NCI-H526 (cell line): ENCODE measurements around the gene DOCK1.

Source experiments
- DNase-seq, 2 experiments: peaks; one replicate each; lab custom pipeline; 2025; lab: John Stamatoyannopoulos, UW

DOCK1 gene

DNA sequence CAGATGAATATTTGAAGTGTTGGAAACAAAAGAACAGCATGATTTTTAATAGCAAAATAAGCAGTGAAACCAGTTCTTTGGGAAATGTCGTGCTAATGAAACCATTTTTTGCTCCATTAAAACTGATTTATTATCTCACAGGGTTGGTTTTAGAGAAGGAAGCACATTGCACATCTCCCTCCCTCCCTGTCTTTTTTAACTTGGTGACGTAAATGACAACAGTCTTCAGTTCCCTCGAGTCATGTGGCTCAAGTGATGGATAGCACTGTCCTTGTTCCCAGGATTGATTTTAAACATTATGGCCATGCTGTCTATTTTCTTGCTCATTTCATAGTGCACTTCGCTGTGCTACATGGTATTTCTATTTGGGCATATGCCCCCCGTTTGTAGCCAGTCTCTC is 105.9 kb downstream of the DOCK1 start:
- no peak for DNase-seq

GRCh38 chr10:127012071-127012768 is 107.0 kb downstream of the DOCK1 start:
- no peak for DNase-seq

GRCh38 chr10:127012769-127013152 is 107.5 kb downstream of the DOCK1 start:
- no peak for DNase-seq

GRCh38 chr10:127013211-127013656 is 108.0 kb downstream of the DOCK1 start:
- no peak for DNase-seq

- no peak for DNase-seq
Observed at GRCh38 chr10:127013691-127014473, 108.7 kb downstream of the DOCK1 start.

GRCh38 chr10:127014671-127015070 is 109.4 kb downstream of the DOCK1 start:
- no peak for DNase-seq

GRCh38 chr10:127015373-127015772 is 110.1 kb downstream of the DOCK1 start:
- DNase-seq = no peak

GRCh38 chr10:127016331-127016730 is 111.1 kb downstream of the DOCK1 start:
- DNase-seq = no peak

DNA sequence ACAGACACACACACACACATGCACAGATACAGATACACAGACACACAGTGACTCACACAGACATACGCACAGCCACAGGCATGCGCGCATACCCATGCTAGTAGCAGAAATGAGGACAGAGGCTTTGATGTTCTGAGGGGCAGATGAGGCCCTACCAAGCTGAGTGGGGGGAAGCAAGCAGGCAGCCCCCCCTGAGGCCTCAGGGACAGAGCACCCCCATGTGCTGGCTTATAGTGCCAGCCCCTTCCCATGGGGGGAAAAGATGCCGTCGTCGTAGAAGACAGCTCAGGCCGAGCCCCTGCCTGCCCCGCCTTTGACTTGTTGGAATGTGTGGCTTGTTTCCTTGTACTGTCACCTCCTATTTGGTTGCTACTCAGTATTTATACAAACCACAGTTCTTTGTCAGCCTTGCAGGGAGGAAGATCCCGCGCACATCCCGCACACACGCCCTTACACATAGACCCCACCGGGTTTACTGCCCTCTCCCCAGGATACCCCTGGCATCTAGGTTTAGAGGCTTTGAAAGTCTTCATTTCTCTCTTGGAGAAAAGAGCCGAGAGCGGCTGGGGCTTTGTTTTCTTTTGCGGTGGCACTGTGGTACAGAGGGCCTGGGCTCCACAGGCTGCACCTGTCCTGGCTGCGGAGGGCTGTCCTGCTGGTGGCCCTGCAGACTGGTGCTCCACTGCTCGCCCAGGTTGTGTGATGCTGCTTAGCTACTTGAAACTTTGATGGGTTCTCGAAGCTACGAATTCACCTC is 112.5 kb downstream of the DOCK1 start:
- DNase-seq = no peak

DNA sequence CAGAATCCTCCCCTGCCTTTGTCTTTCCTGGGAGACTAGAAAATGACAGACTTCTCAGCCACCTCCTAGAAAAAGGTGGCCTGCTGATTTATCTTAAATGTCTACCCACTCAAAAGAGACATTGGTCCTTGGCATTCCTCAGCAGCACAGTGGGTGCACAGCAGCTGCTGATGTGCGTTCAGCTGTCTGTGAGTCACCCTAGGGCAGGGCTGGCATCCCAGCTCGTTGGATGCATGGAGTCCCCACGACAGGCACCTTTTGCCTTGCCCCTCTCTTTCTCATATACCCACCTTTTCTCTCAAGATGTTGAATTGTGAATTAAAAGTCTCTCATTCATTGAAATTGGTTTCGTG is 113.0 kb downstream of the DOCK1 start:
- DNase-seq = no peak

- DNase-seq = no peak
Observed at GRCh38 chr10:127018766-127019165, 113.5 kb downstream of the DOCK1 start.

DNA sequence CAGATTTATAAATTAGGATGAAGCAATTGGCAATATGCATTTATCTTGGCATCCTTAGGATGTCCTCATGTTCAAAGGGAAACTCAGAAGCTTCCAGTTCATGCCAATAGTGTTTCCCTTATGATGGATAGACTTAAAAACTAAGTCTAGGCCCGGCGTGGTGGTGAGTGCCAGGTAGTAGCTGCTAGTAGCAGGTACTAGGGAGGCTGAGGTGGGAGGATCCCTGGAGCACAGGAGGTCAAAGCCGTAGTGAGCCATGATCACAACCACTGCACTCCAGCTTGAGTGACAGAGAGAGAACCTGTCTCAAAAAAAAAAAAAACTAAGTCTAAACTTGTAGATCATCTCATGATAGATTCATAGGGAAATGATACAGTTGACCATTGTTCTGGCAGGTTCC is 115.0 kb downstream of the DOCK1 start:
- DNase-seq = no peak

GRCh38 chr10:127021801-127022200 is 116.6 kb downstream of the DOCK1 start:
- no peak for DNase-seq

DNA sequence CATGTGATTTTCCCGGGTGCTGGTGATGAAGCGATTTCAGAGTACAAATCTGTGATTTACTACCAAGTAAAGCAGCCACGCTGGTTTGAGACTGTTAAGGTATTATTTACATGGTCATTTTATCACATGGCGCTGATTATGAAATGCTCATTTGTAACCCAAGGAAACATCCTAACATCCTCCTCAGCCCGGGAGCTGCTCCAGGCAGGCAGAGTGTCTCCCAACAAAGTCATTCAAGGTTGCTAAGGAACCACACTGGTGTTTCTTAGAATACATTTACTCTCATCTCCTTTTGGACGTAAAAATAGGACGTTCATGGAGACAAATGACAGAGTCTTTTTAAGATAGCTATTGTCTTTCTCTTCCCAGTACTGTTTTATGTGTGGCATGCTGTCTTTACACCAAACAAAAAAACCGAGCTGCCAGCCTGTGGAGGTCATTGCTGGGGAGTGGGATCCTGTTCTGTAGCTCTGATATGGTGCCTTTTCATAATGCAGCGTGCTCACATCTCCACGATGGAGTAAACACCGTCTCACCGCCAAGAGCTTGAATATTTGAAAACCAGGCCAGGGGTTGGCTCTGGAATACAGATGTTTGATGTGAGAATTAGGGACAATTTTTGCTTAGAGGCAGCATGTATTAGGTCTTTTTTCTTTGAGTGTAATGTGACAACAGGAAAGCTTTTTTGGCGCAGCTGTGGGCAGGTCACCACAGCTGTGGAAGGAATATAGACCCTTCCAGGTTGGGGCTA is 119.6 kb downstream of the DOCK1 start:
- no peak for DNase-seq

GRCh38 chr10:127027786-127028185 is 122.6 kb downstream of the DOCK1 start:
- DNase-seq = no peak

DNA sequence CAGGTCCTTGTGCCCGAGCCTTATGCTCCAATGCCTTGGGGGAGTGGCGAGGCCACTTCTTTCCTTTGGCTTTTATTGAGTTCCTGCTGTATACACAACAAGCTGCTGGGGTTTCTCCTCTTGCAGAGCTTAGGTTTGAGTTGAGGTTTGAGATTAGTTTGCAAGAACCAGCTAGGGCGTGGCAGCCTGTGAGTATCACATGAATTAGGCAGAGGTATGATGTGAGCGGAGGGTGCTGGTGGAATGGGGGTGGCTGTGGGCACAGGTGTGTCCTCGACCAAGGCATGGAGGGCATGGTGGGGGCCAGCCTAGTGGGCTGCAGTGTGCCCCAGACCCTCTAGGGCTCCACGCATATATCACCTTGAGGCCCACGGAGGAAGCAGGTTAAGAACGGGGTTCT is 123.3 kb downstream of the DOCK1 start:
- no peak for DNase-seq

DNA sequence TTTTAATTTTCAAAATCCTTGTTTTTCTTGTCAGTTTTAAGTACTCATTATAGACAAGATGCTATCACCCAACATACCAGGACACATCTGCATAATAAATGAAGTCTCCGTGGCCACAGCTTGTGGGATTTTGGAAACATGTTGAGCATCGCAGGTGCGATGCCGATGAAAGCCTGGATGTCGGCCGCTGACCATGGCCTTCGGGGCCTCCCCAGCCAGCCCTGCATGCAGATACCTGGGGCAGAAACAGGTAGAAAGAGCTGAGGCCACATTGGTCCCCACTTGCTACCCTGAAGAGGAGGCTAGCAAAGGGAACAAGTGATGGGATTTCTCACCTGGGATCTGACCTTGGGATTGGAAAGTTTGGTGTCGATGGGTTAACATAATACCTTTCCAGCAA is 123.8 kb downstream of the DOCK1 start:
- no peak for DNase-seq

- peak; percentile 9 to 42 for DNase-seq
Observed at GRCh38 chr10:127033216-127034033, 128.2 kb downstream of the DOCK1 start.

- no peak for DNase-seq
Observed at GRCh38 chr10:127034034-127034633, 128.9 kb downstream of the DOCK1 start.

- DNase-seq = no peak
Observed at GRCh38 chr10:127034790-127035189, 129.6 kb downstream of the DOCK1 start.

DNA sequence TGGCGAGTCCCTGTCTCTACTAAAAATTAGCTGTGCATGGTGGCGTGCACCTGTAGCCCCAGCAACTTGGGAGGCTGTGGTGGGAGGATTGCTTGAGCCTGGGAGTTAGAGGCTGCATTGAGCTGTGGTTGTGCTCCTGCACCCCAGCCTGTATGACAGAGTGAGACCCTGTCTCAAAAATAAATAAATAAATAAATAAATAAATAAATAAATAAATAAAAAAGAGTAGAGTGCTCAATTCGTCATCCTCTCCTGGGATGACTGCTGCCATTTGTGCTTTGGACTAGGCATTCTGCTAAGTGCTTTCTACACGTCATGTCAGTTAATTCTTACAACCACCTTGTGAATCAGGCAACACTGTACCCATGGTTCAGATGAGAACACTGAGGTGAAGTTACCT is 130.6 kb downstream of the DOCK1 start:
- no peak for DNase-seq
